GM18868 (cell line): Measurements from ENCODE around the gene EXOSC5.
"Not testable (repeated sequence)": the region's sequence is repeated elsewhere in the genome, so short reads cannot be mapped to it uniquely, and the experiment has no call there.

ENCODE experiments used
- ATAC-seq: cut with Tn5 transposase; IDR thresholded peaks from one replicate; pipeline ENCODE4 v1.9.1; 2021; ENCODE audit warnings: mild to moderate bottlenecking, moderate library complexity; ENCODE audit not compliant: unreplicated experiment

EXOSC5 gene

DNA sequence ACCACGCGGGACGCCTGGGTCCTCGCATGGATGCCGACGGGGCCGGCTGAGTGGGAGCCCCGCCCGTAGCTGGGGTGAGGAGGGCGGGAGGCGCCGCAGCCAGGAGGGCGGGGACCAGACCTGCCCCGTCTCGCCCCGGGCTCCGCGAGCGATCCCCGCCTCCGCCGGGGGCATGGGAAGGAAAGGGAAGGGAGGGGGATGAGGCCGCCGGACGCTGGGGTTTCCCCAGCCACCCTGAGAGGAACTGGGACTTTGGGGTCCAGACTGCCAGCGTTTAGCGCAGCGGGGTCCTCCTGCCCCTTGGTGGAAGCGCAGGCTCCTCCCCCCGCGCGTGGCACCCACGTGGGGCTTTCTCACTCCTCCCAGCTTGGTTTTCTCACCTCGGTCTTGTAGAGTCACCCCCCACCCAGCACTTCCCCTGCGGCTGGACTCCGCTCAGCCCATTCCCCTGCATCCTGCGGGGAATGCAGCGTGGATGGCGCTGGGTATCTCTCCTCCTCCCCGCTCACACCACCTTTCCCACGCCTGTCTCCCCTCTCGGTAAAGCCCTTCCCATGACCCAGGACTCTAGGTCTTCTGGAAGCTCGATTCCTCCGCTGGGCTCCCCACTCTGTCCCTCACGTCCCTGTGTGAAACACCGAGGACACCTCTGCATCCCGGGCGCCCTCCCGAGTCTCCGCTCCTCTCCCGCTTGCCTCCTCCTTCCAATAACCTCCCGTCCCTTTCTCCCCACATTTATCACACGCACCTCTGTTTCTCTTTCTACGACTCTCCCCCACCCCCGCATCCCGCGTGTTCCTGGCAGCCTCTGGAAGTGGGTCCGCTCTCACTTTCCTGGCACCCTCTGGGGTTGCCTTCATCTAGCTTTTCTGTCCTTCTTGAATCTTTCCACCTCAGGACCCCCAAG, 45.6 kb downstream of the EXOSC5 start:
- peak; percentile 41 for ATAC-seq

- no peak for ATAC-seq
These were observed 46.3 kb downstream of the EXOSC5 start for GRCh38 chr19:41350735-41351338.

DNA sequence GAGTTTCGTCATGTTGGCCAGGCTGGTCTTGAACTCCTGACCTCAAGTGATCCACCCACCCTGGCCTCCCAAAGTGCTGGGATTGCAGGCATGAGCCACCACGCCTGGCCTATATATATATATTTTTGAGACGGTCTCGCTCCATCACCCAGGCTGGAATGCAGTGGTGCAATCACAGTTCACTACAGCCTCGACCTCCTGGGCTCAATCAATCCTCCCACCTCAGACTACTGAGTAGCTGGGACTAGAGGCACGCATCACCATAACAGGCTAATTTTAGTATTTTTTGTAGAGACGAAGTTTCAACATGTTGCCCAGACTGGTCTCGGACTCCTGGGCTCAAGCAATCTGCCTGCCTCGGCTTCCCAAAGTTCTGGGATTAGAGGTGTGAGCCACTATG, 50.2 kb downstream of the EXOSC5 start:
- not testable (repeated sequence) for ATAC-seq

- ATAC-seq = no peak
These were observed 53.0 kb downstream of the EXOSC5 start for GRCh38 chr19:41344162-41344561.

DNA sequence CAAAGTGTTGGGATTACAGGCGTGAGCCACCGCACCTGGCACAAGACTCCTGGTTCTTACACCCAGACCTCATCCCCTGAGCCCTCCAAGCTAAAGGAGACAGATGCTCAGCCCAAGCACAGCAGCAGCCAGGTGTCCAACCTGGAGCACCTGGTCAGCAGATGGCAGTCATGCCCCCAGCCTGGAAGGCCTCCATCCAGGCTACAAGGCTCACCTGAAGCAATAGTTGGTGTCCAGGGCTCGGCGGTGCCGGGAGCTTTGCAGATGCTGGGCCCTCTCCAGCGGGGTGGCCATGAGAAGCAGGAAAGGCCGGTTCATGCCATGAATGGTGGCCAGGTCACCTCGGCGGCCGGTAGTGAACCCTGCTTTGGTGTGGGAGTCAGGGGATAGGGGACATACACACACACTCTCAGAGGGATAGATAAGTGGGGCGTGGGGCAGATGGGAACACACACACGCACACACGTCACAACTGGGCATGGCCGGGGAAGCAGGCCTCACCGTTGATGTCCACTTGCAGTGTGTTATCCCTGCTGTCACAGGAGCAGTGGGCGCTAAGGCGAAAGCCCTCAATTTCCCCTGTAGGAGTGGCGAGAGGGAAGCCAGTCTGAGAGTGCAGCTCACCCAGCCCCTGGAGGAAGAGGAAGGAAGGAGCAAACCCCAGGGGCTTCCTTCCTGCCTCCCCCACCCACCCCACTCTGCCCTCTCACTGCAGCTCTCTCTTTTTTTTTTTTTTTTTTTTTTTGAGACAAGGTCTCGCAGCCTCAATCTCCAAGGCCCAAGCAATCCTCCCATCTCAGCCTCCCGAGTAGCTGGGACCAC, 55.3 kb downstream of the EXOSC5 start:
- ATAC-seq = no peak

GRCh38 chr19:41339936-41340335, 57.2 kb downstream of the EXOSC5 start:
- no peak for ATAC-seq
